Activated CD4-positive, alpha-beta T cell treated with anti-CD3 and anti-CD28 coated beads for 36 hours (primary cell): Measurements from ENCODE around the gene DIP2A. TPM values are rescaled to one million over a fixed set of nuclear protein-coding genes. Genes with fewer than 3 reads are reported as not detected.
A peak's percentile ranks its signal among the peaks of the same experiment; 100 is the strongest.

Experiments
- ATAC-seq: fragments of 200-7000 bp; cut with Tn5 transposase; one replicate; pipeline ENCODE4 v1.10.0; 2021; ENCODE audit warnings: mild to moderate bottlenecking, moderate library complexity
- CTCF ChIA-PET: fragments of 350-600 bp; sonication (Branson Sonifier 250); formaldehyde crosslinking; loops from one replicate; lab custom pipeline; 2021; ENCODE audit warnings: antibody characterized with exemption; lab: Charles Lee
- POLR2A ChIA-PET: fragments of 350-600 bp; sonication (Branson Sonifier 250); formaldehyde crosslinking; loops from one replicate; lab custom pipeline; 2021; ENCODE audit warnings: antibody characterized with exemption, inconsistent platforms; lab: Charles Lee
- DNase-seq: peaks from one replicate; pipeline ENCODE4 v3.0.0-alpha.2; 2020
- H3K27ac Mint-ChIP-seq: one replicate; pipeline ENCODE4 v1.8.0; 2021; ENCODE audit warnings: mixed read lengths
- H3K27me3 Mint-ChIP-seq: one replicate; pipeline ENCODE4 v1.8.0; 2021; ENCODE audit warnings: mixed read lengths
- H3K36me3 Mint-ChIP-seq: one replicate; pipeline ENCODE4 v1.8.0; 2021; ENCODE audit warnings: low read depth, mixed read lengths
- H3K4me1 Mint-ChIP-seq: one replicate; pipeline ENCODE4 v1.8.0; 2021; ENCODE audit warnings: mixed read lengths
- H3K4me3 Mint-ChIP-seq: one replicate; pipeline ENCODE4 v1.8.0; 2021; ENCODE audit warnings: mild to moderate bottlenecking, moderate library complexity, mixed read lengths
- H3K9me3 Mint-ChIP-seq: one replicate; pipeline ENCODE4 v1.8.0; 2021; ENCODE audit warnings: low read depth, mixed read lengths
- intact Hi-C, 2 experiments: fragments of 100-400 bp; cut with DNase I in 1 of 2; cut with micrococcal nuclease in 1 of 2; formaldehyde crosslinking; loops; one replicate each; pipeline versions ENCODE4 v1.14.2 to v1.15.1; 2022 to 2024; cut with DNase I, micrococcal nuclease
- total RNA-seq, 2 experiments: library from RNA; stranded (reverse); gene quantifications; one replicate each; pipeline ENCODE4 v1.2.3, GENCODE V29; 2021

Gene DIP2A
- total RNA-seq = 10 to 100 TPM; 25.2 to 27.7 TPM

GRCh38 chr21:46458315-46459023 is at the start of gene DIP2A:
Gene DIP2A, plus strand, starts transcription at chr21:46458891. Its CDS starts 241 bp downstream, at chr21:46459132.
- peaks cover 36% of the 10 kb centered on the region for H3K36me3 Mint-ChIP-seq
- CTCF ChIA-PET = interaction anchor here (0.6 to 1.6 kb wide), 3 partner anchors 42 to 315 kb away, joined by 3 to 4 read pairs (median 3); no protein-coding TSS in a partner anchor
- peak within 1 kb of the TSS; percentile 84 for H3K27ac Mint-ChIP-seq
- ATAC-seq (peak; percentile 98), DNase-seq (peak; percentile 96)
- H3K4me3 Mint-ChIP-seq = peak within 1 kb of the TSS; percentile 91
- POLR2A ChIA-PET = interaction anchor here (0.6 to 1.0 kb wide), 2 partner anchors 12 to 133 kb away, joined by 3 read pairs; a partner anchor contains a TSS
- H3K9me3 Mint-ChIP-seq = no peaks in the 10 kb centered on the region
- H3K27me3 Mint-ChIP-seq = no peaks in the 10 kb centered on the region
- intact Hi-C loops = loop anchor here (1.0 to 10.0 kb wide), 10 partner anchors 99 to 814 kb away; partner anchors contain the start of genes PCNT (in 2 of the 2), YBEY (in 2 of the 2), C21orf58 (in 1 of the 2) and COL6A1 (in 1 of the 2)
- peaks cover 41% of the 10 kb centered on the region for H3K4me1 Mint-ChIP-seq

GRCh38 chr21:46409641-46410406 is 48.9 kb upstream of the DIP2A start:
- intact Hi-C loops = no loop called here
- POLR2A ChIA-PET = no interaction called here
- H3K4me1 Mint-ChIP-seq = no peaks in the 10 kb centered on the region

GRCh38 chr21:46410516-46410915 is 48.2 kb upstream of the DIP2A start:
- no peaks in the 10 kb centered on the region for H3K4me1 Mint-ChIP-seq
- no peak overlapping the region for H3K27ac Mint-ChIP-seq
- no peak overlapping the region for H3K4me3 Mint-ChIP-seq
- intact Hi-C loops = no loop called here
- no peaks in the 10 kb centered on the region for H3K9me3 Mint-ChIP-seq
- CTCF ChIA-PET = no interaction called here
- POLR2A ChIA-PET = no interaction called here
- no peak for ATAC-seq
- no peak for DNase-seq
- peaks cover 13% of the 10 kb centered on the region for H3K36me3 Mint-ChIP-seq
- H3K27me3 Mint-ChIP-seq = no peaks in the 10 kb centered on the region

More at GRCh38 chr21:46409641-46410406, 48.9 kb upstream of the DIP2A start:
- CTCF ChIA-PET = no interaction called here
- H3K27ac Mint-ChIP-seq = no peak overlapping the region
- H3K27me3 Mint-ChIP-seq = no peaks in the 10 kb centered on the region
- no peak for DNase-seq
- no peak for ATAC-seq
- H3K4me3 Mint-ChIP-seq = no peak overlapping the region
- peaks cover 13% of the 10 kb centered on the region for H3K36me3 Mint-ChIP-seq
- H3K9me3 Mint-ChIP-seq = no peaks in the 10 kb centered on the region

- ChIA-PET CTCF (no interaction called here), POLR2A (no interaction called here)
- H3K4me1 Mint-ChIP-seq = no peaks in the 10 kb centered on the region
- DNase-seq (no peak), ATAC-seq (no peak)
- no peak overlapping the region for H3K4me3 Mint-ChIP-seq
- no peaks in the 10 kb centered on the region for H3K27me3 Mint-ChIP-seq
- no peaks in the 10 kb centered on the region for H3K9me3 Mint-ChIP-seq
- H3K27ac Mint-ChIP-seq = no peak overlapping the region
- peaks cover 20% of the 10 kb centered on the region for H3K36me3 Mint-ChIP-seq
- intact Hi-C loops = no loop called here
Measured at GRCh38 chr21:46411236-46411635, 47.5 kb upstream of the DIP2A start.

- ChIA-PET CTCF (interaction anchor here (0.9 kb wide), 1 partner anchor 20 kb away, joined by 3 read pairs; no protein-coding TSS in a partner anchor), POLR2A (no interaction called here)
- Mint-ChIP-seq H3K9me3 (no peaks in the 10 kb centered on the region), H3K4me1 (no peaks in the 10 kb centered on the region), H3K27me3 (no peaks in the 10 kb centered on the region), H3K27ac (no peak overlapping the region), H3K4me3 (no peak overlapping the region), H3K36me3 (peaks cover 22% of the 10 kb centered on the region)
- DNase-seq (no peak), ATAC-seq (no peak)
- intact Hi-C loops = no loop called here
Measured at GRCh38 chr21:46411691-46412090, 47.0 kb upstream of the DIP2A start.

- H3K36me3 Mint-ChIP-seq = peaks cover 16% of the 10 kb centered on the region
- H3K27me3 Mint-ChIP-seq = no peaks in the 10 kb centered on the region
- no peaks in the 10 kb centered on the region for H3K9me3 Mint-ChIP-seq
- ChIA-PET CTCF (interaction anchor here (0.9 kb wide), 2 partner anchors 21 to 80 kb away, joined by 3 read pairs; no protein-coding TSS in a partner anchor), POLR2A (interaction anchor here (0.7 kb wide), 1 partner anchor 878 kb away, joined by 3 read pairs; no protein-coding TSS in a partner anchor)
- no peak overlapping the region for H3K27ac Mint-ChIP-seq
- intact Hi-C loops = no loop called here
- H3K4me1 Mint-ChIP-seq = no peaks in the 10 kb centered on the region
- ATAC-seq = no peak
- no peak for DNase-seq
- no peak overlapping the region for H3K4me3 Mint-ChIP-seq
Measured at GRCh38 chr21:46412521-46413364, 45.9 kb upstream of the DIP2A start.

- H3K9me3 Mint-ChIP-seq = no peaks in the 10 kb centered on the region
- no peak for ATAC-seq
- no peak overlapping the region for H3K27ac Mint-ChIP-seq
- ChIA-PET CTCF (interaction anchor here (0.9 kb wide), 1 partner anchor 80 kb away, joined by 3 read pairs; no protein-coding TSS in a partner anchor), POLR2A (interaction anchor here (0.7 kb wide), 1 partner anchor 879 kb away, joined by 3 read pairs; no protein-coding TSS in a partner anchor)
- intact Hi-C loops = no loop called here
- H3K4me1 Mint-ChIP-seq = no peaks in the 10 kb centered on the region
- DNase-seq = no peak
- no peak overlapping the region for H3K4me3 Mint-ChIP-seq
- H3K36me3 Mint-ChIP-seq = peaks cover 17% of the 10 kb centered on the region
- no peaks in the 10 kb centered on the region for H3K27me3 Mint-ChIP-seq
Measured at GRCh38 chr21:46413365-46413696, 45.4 kb upstream of the DIP2A start.

- ATAC-seq (no peak), DNase-seq (no peak)
- H3K27me3 Mint-ChIP-seq = no peaks in the 10 kb centered on the region
- H3K9me3 Mint-ChIP-seq = no peaks in the 10 kb centered on the region
- H3K36me3 Mint-ChIP-seq = peaks cover 25% of the 10 kb centered on the region
- POLR2A ChIA-PET = no interaction called here
- CTCF ChIA-PET = no interaction called here
- no peak overlapping the region for H3K4me3 Mint-ChIP-seq
- no peak overlapping the region for H3K27ac Mint-ChIP-seq
- intact Hi-C loops = no loop called here
- no peaks in the 10 kb centered on the region for H3K4me1 Mint-ChIP-seq
Measured at GRCh38 chr21:46414965-46415275, 43.8 kb upstream of the DIP2A start.

- no peak for DNase-seq
- H3K27me3 Mint-ChIP-seq = no peaks in the 10 kb centered on the region
- H3K4me1 Mint-ChIP-seq = no peaks in the 10 kb centered on the region
- intact Hi-C loops = no loop called here
- POLR2A ChIA-PET = no interaction called here
- CTCF ChIA-PET = no interaction called here
- peaks cover 22% of the 10 kb centered on the region for H3K36me3 Mint-ChIP-seq
- no peaks in the 10 kb centered on the region for H3K9me3 Mint-ChIP-seq
- H3K4me3 Mint-ChIP-seq = no peak overlapping the region
- ATAC-seq = no peak
- H3K27ac Mint-ChIP-seq = no peak overlapping the region
Measured at GRCh38 chr21:46416551-46416950, 42.1 kb upstream of the DIP2A start.

GRCh38 chr21:46418265-46418946 is 40.3 kb upstream of the DIP2A start:
- H3K4me1 Mint-ChIP-seq = peaks cover 8% of the 10 kb centered on the region
- no peak overlapping the region for H3K27ac Mint-ChIP-seq
- POLR2A ChIA-PET = no interaction called here

More at GRCh38 chr21:46418265-46418946, 40.3 kb upstream of the DIP2A start:
- DNase-seq = no peak
- CTCF ChIA-PET = no interaction called here
- Mint-ChIP-seq H3K36me3 (peaks cover 26% of the 10 kb centered on the region), H3K4me3 (no peak overlapping the region), H3K9me3 (no peaks in the 10 kb centered on the region), H3K27me3 (no peaks in the 10 kb centered on the region)
- intact Hi-C loops = no loop called here
- no peak for ATAC-seq
